ENCODE results near the gene TPSB2.
"Not testable (repeated sequence)": the region's sequence is repeated elsewhere in the genome, so short reads cannot be mapped to it uniquely, and the experiment has no call there.

DNA sequence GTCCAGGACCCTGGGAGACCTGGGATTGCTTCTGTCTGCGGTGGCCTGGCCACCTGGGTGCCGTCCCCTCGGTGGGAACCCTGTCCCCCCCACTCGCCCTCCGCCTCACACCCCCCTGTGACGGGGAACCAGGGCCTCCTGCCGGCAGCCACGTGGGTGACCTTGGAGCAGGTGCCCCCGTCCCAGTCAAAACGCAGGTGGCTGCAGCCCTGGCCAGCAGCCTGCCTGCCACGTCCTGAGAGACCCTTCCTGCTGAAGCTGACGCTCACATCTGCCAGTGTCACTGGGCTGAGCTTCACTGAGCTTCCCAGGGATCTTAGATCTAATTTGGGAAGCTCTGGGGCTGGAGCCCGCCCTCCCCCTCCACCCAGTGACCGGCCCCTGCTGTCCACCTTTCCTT, 3.3 kb downstream of the TPSB2 start:
- TF ChIP-seq, protein P1, sequence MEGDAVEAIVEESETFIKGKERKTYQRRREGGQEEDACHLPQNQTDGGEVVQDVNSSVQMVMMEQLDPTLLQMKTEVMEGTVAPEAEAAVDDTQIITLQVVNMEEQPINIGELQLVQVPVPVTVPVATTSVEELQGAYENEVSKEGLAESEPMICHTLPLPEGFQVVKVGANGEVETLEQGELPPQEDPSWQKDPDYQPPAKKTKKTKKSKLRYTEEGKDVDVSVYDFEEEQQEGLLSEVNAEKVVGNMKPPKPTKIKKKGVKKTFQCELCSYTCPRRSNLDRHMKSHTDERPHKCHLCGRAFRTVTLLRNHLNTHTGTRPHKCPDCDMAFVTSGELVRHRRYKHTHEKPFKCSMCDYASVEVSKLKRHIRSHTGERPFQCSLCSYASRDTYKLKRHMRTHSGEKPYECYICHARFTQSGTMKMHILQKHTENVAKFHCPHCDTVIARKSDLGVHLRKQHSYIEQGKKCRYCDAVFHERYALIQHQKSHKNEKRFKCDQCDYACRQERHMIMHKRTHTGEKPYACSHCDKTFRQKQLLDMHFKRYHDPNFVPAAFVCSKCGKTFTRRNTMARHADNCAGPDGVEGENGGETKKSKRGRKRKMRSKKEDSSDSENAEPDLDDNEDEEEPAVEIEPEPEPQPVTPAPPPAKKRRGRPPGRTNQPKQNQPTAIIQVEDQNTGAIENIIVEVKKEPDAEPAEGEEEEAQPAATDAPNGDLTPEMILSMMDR (optimal IDR thresholded peaks at IDR 0.05 in 1 of 3, IDR thresholded peaks at IDR 0.05 in 1 of 3, conservative IDR thresholded peaks at IDR 0.05 in 1 of 3; ENCODE audit: extremely low read depth in 1 of 3, insufficient read depth in 2 of 3, low read length in 3 of 3) = not testable (repeated sequence)
- TF ChIP-seq EZH2 (IDR thresholded peaks at IDR 0.05; ENCODE audit: low read length) = not testable (repeated sequence)

Measured in keratinocyte (primary cell).